Medulla oblongata (tissue), 1 donor: Measurements from ENCODE around the gene AFAP1.
A peak's percentile ranks its signal among the peaks of the same experiment; 100 is the strongest.

Experiments used
- DNase-seq: peaks from one replicate; pipeline ENCODE4 v3.0.0-alpha.2; 2015; ENCODE audit errors: extremely low spot score

The AFAP1 gene

DNA sequence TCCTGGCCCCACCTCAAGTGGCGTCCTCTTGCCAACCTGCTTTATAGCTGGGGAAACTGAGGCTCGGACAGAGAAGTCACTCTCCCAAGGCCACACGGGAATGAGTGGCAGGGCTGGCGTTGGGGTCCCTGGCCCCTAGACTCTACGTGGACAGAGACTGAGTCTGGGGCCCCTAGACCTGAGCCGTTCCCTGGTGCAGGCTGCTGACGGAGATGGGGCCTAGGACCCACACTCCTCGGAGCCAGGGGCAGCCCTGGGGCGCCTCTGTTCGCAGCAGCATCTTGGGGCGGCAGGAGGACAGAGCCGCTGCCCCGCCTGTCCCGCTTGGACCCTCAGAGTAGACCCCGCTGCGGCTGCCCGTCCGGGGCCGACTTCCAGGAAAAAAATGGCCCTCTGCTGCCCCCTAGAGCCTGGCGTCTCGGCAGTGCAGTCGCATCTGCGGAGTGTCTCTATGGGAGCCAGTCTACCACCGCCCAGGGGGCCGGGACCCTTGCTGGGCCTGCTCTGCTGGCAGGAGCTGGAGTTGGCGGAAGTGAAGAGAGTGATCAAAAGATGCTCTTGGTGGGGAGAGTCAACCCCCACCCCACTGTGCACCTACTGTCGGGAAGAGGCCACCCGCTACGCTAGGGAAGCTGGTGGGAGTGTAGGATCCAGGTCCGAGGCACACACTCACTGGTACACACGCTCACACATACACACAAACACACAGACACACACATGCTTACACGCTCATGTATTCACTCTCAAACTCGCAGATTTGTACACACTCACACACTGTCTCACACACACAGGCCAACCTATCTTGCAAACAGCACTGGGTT is 220.1 kb downstream of the AFAP1 start:
- DNase-seq: peak; percentile 62

DNA sequence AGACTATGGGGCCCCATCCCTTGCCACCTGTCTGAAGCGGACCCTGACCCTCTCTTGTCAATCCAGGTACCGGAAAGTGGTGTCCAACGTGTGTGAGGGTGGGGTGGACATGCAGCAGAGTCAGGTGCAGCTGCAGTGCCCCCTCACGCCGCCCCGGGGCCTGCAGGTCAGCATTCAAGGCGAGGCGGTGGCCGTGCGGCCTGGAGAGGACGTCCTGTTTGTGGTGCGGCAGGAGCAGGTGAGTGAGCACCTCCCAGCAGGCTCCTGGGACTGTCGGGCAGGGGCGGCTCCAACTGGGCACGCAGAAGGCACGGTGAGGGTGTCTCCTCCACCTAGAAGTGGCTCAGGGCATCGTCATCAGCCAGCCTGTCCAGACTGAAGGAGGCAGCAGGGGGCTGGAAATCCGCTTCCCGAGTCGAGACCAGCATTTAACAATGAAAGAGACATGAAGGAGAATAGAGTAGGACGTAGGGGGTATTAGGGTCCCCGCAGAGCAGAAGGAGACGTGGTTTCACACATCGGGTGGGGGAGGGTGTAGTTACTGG is 221.6 kb downstream of the AFAP1 start:
- DNase-seq: no peak

- no peak for DNase-seq
These were observed 222.5 kb downstream of the AFAP1 start for GRCh38 chr4:7717161-7717560.

GRCh38 chr4:7716010-7716721 is 223.5 kb downstream of the AFAP1 start:
- DNase-seq: no peak

DNA sequence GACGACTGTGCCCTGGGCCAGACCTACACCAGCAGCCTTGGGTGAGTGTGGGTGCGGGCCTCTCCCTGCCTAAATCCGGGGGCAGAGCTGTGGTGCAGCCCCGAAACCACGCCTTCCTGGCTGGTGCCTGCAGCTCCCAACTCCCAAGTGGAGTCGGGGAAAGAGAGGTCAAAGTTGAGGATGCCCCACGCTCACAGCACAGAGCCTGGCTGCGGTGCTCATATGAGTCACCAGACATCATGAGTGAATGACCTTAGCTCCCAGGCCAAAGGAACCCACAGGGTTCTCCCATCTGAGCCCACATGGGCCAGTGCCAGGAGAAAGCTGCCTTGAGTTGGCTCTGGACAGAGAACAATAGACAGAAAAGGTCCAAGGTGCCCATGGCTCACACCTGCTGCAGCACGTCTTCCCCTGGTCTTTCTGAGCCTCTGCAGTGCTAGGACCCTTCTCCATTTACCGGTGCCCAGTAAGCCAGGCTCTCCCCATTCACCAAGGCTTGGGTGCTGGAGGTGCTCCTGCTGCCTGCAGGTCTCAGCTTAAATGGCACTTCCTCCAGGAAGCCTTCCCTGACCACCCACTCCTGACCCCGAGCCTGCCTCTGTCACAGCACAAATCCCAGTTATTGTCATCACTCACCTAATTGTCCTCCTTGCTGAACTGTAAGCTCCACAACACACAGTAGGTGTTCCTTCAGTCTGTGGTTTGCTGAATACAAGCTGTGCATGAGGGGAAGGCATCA is 224.2 kb downstream of the AFAP1 start:
- DNase-seq: no peak

GRCh38 chr4:7714738-7715137 is 224.9 kb downstream of the AFAP1 start:
- no peak for DNase-seq

DNA sequence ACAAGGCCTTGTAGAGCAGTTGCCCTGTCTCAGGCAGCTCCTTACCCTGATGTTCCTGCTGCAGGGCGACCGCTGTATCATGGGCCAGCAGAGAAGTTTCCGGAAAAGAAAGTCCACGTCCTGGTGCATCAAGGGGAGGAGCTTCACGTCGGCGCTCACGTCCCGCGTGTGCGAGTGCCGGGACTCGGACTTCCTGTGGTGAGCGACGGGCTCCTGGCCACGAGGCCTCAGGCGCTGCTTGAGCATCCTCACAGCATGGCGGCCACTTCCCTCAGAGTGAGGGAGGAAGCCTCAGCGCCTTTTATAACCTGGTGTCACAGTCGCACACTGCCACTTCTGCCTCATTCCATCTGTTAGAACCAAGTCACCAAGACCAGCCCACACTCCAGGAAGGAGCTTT is 225.5 kb downstream of the AFAP1 start:
- DNase-seq: no peak

DNA sequence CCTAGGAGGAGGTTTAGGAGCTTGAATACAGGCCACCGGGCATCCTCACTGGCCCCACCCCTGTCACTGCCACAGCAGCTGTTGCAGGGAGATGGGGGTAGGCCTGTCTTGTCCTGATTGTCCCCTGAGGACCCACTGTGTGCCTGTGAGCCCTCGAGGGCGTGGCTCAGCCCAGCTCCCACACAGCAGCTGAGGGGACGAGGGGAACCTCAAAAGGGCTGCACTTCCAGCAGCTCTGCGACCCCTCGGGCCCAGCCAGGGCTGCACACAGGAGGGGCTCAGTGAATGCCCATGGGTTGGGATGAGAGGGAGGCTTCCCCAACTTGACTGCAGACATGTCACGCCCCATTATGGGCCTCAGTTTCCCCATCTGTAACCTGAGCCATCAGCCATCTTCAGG is 225.9 kb downstream of the AFAP1 start:
- DNase-seq: no peak

DNA sequence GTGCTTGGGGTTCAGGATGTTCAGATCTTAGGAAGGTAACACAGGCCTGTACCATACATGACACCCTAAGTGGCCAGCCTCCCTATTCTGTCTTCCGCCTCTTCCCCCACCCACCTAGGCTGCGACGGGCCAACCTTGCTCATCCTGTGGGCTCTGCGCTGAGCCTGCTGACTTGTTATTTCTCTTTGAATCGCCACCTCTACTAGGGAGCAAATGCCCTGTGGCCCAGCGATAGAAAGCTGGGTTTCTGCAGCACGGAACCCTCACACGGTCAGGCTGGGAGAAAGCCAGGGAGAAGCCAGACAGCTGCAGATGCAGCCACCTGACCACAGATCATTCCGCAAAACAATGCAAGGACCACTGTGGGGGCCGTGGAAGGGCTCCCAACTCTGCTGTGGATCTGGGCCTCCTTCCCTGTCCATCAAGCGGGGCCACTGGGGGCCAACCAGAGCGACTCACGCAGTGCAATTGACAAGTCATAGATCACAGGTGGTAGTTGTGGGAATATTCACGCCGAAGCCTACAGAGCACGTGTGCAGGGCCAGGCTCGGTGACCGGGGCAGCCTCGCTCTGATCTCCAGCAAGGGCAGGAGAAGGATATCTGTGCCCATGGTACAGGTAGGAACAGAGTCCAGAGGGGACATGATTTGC is 227.5 kb downstream of the AFAP1 start:
- DNase-seq: no peak

- no peak for DNase-seq
These were observed 228.2 kb downstream of the AFAP1 start for GRCh38 chr4:7711307-7711963.

- DNase-seq: peak; percentile 21
These were observed 228.9 kb downstream of the AFAP1 start for GRCh38 chr4:7710576-7711306.

DNA sequence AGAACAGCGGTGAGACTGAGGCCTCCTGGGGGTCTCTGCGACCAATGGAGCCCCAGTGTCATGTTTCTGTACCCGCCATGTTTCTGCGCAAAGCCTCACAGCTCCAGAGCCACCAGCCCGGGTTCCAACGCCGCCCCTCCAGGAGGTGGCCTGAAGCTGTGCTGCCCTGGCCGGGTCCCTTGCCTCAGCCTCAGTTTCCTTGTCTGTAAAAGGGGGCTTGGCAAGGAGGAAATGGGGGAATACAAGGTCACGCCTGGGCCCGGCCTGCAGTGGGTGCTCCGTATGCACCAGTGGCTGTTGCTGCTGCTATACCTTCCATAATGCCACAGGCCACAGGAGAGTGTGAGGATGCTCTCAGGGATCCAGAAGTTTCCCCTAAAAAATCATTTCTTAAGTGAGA is 229.5 kb downstream of the AFAP1 start:
- DNase-seq: no peak

- DNase-seq: no peak
These were observed 230.2 kb downstream of the AFAP1 start for GRCh38 chr4:7709431-7709830.

DNA sequence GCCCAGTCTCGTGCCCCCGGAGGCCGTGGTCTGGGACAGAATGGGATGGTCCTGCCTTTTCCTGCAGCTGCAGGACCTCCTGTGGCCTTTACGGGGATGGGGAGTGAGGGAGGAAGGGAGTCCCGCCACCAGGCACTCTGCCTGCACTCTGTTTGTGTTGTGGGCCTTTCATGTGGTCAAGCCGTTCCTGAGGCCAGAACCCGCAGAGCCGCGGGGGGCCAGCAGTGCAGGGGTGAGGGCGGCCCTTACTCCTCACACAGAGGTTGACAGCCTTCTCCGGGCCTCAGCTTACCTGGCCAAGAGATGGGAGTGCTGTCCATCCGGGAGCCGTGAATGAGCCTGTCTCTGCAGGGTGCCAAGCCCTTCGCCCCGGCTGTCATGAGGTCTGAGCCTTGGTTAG is 230.7 kb downstream of the AFAP1 start:
- no peak for DNase-seq
